Loucy (cell line): ENCODE data around the gene WTAP.

ENCODE experiments used
- CTCF ChIP-seq: fragments of 200-600 bp; sonication (generic); conservative IDR thresholded peaks from 2 replicates; pipeline ENCODE4 v1.5.1; 2014; ENCODE audit warnings: mild to moderate bottlenecking, antibody characterized with exemption, low read length
- EZH2phosphoT487 ChIP-seq: fragments of 200-600 bp; IDR thresholded peaks from 2 replicates; pipeline ENCODE4 v1.6.1; 2018; ENCODE audit warnings: antibody characterized with exemption, mild to moderate bottlenecking, moderate library complexity, borderline replicate concordance

GRCh38 chr6:159723259-159723658 is 4.0 kb upstream of the WTAP start:
- no peak for TF ChIP-seq CTCF
- no peak for TF ChIP-seq EZH2phosphoT487
